SKM-1 treated with dmso at 0.1 percent for 144 hours (cell line): ENCODE measurements around the gene MUC3A.

ENCODE experiments used
- DNase-seq: peaks from one replicate; lab custom pipeline; 2025; ENCODE audit not compliant: unreplicated experiment; lab: John Stamatoyannopoulos, UW

The MUC3A gene

GRCh38 chr7:101017064-101017777, 67.9 kb downstream of the MUC3A start:
- no peak for DNase-seq
